ENCODE measurements around the gene CASKIN2.

DNA sequence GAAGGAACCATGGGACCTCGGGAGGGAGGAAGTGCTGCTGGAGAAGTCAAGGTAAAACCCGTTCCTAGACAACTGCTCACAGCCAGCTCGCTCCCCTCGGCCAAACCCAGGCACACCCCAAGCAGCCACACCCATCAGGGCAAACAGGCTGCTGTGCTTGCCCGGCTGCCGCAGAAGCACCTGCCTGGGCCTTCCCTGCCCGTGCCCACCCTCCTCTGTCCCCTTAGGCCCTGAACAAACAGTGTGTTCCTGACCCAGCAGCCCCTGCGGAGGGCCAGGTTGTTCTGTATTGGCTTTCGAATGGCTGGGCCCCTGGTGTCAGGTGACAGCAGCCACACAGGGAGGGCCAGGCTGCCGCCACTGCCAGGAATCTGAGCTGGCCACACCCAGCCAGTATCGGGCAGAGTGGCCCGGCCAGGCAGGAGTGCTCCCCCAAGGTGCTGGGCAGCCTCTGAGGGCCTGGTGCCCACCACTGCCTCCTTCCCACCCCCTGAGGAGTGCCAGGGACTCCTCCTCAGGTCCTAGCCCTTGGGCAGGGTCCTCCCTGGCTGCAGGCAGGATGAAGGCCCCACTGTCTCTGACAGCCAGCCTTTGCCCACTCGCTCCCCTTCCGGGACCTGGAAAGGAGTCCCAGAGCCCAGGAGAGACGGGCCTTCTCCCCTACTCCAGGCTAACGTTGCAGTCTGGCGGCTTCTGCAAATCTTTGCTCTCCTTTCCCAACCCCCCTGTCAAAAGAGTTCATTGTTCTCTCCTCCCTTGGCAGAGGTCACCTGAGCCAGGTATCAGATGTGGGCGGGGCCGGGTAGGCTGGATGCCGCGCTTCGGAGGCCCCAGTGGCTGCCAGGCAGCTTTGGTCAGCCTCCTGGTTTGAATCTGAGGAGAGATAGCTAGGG is 34.2 kb upstream of the CASKIN2 start:
- no peak for TF ChIP-seq EZH2 (IDR thresholded peaks at IDR 0.05; ENCODE audit: borderline replicate concordance, control insufficient read depth, low read depth, low read length)
- TF ChIP-seq, protein P1, sequence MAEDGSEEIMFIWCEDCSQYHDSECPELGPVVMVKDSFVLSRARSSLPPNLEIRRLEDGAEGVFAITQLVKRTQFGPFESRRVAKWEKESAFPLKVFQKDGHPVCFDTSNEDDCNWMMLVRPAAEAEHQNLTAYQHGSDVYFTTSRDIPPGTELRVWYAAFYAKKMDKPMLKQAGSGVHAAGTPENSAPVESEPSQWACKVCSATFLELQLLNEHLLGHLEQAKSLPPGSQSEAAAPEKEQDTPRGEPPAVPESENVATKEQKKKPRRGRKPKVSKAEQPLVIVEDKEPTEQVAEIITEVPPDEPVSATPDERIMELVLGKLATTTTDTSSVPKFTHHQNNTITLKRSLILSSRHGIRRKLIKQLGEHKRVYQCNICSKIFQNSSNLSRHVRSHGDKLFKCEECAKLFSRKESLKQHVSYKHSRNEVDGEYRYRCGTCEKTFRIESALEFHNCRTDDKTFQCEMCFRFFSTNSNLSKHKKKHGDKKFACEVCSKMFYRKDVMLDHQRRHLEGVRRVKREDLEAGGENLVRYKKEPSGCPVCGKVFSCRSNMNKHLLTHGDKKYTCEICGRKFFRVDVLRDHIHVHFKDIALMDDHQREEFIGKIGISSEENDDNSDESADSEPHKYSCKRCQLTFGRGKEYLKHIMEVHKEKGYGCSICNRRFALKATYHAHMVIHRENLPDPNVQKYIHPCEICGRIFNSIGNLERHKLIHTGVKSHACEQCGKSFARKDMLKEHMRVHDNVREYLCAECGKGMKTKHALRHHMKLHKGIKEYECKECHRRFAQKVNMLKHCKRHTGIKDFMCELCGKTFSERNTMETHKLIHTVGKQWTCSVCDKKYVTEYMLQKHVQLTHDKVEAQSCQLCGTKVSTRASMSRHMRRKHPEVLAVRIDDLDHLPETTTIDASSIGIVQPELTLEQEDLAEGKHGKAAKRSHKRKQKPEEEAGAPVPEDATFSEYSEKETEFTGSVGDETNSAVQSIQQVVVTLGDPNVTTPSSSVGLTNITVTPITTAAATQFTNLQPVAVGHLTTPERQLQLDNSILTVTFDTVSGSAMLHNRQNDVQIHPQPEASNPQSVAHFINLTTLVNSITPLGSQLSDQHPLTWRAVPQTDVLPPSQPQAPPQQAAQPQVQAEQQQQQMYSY (CRISPR knock-in tag; IDR thresholded peaks at IDR 0.05): no peak
- no peak for TF ChIP-seq TAF1 (IDR thresholded peaks at IDR 0.05; ENCODE audit: borderline replicate concordance, low read depth, low read length)
- TF ChIP-seq, protein P2, sequence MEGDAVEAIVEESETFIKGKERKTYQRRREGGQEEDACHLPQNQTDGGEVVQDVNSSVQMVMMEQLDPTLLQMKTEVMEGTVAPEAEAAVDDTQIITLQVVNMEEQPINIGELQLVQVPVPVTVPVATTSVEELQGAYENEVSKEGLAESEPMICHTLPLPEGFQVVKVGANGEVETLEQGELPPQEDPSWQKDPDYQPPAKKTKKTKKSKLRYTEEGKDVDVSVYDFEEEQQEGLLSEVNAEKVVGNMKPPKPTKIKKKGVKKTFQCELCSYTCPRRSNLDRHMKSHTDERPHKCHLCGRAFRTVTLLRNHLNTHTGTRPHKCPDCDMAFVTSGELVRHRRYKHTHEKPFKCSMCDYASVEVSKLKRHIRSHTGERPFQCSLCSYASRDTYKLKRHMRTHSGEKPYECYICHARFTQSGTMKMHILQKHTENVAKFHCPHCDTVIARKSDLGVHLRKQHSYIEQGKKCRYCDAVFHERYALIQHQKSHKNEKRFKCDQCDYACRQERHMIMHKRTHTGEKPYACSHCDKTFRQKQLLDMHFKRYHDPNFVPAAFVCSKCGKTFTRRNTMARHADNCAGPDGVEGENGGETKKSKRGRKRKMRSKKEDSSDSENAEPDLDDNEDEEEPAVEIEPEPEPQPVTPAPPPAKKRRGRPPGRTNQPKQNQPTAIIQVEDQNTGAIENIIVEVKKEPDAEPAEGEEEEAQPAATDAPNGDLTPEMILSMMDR (IDR thresholded peaks at IDR 0.05 in 2 of 3, conservative IDR thresholded peaks at IDR 0.05 in 1 of 3; ENCODE audit: control insufficient read depth in 2 of 3, extremely low read depth in 1 of 3, insufficient read depth in 1 of 3, low read depth in 3 of 3, low read length in 3 of 3): no peak
- TF ChIP-seq, protein P3, sequence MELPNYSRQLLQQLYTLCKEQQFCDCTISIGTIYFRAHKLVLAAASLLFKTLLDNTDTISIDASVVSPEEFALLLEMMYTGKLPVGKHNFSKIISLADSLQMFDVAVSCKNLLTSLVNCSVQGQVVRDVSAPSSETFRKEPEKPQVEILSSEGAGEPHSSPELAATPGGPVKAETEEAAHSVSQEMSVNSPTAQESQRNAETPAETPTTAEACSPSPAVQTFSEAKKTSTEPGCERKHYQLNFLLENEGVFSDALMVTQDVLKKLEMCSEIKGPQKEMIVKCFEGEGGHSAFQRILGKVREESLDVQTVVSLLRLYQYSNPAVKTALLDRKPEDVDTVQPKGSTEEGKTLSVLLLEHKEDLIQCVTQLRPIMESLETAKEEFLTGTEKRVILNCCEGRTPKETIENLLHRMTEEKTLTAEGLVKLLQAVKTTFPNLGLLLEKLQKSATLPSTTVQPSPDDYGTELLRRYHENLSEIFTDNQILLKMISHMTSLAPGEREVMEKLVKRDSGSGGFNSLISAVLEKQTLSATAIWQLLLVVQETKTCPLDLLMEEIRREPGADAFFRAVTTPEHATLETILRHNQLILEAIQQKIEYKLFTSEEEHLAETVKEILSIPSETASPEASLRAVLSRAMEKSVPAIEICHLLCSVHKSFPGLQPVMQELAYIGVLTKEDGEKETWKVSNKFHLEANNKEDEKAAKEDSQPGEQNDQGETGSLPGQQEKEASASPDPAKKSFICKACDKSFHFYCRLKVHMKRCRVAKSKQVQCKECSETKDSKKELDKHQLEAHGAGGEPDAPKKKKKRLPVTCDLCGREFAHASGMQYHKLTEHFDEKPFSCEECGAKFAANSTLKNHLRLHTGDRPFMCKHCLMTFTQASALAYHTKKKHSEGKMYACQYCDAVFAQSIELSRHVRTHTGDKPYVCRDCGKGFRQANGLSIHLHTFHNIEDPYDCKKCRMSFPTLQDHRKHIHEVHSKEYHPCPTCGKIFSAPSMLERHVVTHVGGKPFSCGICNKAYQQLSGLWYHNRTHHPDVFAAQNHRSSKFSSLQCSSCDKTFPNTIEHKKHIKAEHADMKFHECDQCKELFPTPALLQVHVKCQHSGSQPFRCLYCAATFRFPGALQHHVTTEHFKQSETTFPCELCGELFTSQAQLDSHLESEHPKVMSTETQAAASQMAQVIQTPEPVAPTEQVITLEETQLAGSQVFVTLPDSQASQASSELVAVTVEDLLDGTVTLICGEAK (IDR thresholded peaks at IDR 0.05; ENCODE audit: borderline replicate concordance): no peak
- TF ChIP-seq CBFB (IDR thresholded peaks at IDR 0.05; ENCODE audit: low read depth): no peak
- no peak for TF ChIP-seq NFYA (IDR thresholded peaks at IDR 0.05; ENCODE audit: borderline replicate concordance, low read depth, low read length)
- no peak for TF ChIP-seq CREB1 (IDR thresholded peaks at IDR 0.05; ENCODE audit: low read depth)
- TF ChIP-seq NFIC (IDR thresholded peaks at IDR 0.05; ENCODE audit: low read depth, low read length): no peak
- TF ChIP-seq, protein P4, sequence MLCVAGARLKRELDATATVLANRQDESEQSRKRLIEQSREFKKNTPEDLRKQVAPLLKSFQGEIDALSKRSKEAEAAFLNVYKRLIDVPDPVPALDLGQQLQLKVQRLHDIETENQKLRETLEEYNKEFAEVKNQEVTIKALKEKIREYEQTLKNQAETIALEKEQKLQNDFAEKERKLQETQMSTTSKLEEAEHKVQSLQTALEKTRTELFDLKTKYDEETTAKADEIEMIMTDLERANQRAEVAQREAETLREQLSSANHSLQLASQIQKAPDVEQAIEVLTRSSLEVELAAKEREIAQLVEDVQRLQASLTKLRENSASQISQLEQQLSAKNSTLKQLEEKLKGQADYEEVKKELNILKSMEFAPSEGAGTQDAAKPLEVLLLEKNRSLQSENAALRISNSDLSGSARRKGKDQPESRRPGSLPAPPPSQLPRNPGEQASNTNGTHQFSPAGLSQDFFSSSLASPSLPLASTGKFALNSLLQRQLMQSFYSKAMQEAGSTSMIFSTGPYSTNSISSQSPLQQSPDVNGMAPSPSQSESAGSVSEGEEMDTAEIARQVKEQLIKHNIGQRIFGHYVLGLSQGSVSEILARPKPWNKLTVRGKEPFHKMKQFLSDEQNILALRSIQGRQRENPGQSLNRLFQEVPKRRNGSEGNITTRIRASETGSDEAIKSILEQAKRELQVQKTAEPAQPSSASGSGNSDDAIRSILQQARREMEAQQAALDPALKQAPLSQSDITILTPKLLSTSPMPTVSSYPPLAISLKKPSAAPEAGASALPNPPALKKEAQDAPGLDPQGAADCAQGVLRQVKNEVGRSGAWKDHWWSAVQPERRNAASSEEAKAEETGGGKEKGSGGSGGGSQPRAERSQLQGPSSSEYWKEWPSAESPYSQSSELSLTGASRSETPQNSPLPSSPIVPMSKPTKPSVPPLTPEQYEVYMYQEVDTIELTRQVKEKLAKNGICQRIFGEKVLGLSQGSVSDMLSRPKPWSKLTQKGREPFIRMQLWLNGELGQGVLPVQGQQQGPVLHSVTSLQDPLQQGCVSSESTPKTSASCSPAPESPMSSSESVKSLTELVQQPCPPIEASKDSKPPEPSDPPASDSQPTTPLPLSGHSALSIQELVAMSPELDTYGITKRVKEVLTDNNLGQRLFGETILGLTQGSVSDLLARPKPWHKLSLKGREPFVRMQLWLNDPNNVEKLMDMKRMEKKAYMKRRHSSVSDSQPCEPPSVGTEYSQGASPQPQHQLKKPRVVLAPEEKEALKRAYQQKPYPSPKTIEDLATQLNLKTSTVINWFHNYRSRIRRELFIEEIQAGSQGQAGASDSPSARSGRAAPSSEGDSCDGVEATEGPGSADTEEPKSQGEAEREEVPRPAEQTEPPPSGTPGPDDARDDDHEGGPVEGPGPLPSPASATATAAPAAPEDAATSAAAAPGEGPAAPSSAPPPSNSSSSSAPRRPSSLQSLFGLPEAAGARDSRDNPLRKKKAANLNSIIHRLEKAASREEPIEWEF (IDR thresholded peaks at IDR 0.05; ENCODE audit: insufficient replicate concordance, low read depth, low read length): no peak
- no peak for TF ChIP-seq SREBF2 (IDR thresholded peaks at IDR 0.05; ENCODE audit: low read length)
- no peak for TF ChIP-seq FOS (IDR thresholded peaks at IDR 0.05; ENCODE audit: borderline replicate concordance, extremely low read depth, insufficient read length)

Measured in GM12878 (cell line).